ENCODE measurements around the gene LIFR. TPM values are rescaled to one million over a fixed set of nuclear protein-coding genes. Genes with fewer than 3 reads are reported as not detected.

The LIFR gene
- total RNA-seq, 1 experiment from 2014 or later = 10.4 TPM

GRCh38 chr5:38426490-38426889 is 130.0 kb downstream of the LIFR start:
- ChIA-PET CTCF (no interaction called here), POLR2A (ENCODE audit: unreplicated experiment) (no interaction called here)
- H3K79me2 ChIP-seq (ENCODE audit: low read length) = no peaks in the 10 kb centered on the region
- H3K36me3 ChIP-seq (ENCODE audit: low read depth, low read length) = no peaks in the 10 kb centered on the region
- no TSS peak for BruUV-seq (replicated peaks)
- no peaks in the 10 kb centered on the region; the same call in 1 of the 2 replicates for H3K4me1 ChIP-seq (ENCODE audit: insufficient read depth, low read length)
- no peak overlapping the region for H3K27ac ChIP-seq (ENCODE audit: low read length)
- no peaks in the 10 kb centered on the region for H3K27me3 ChIP-seq (ENCODE audit: low read length)
- no peak overlapping the region for H3K4me2 ChIP-seq (ENCODE audit: low read length)
- H3K9me2 ChIP-seq (replicated peaks; ENCODE audit: low read length) = no peaks in the 10 kb centered on the region
- no peak overlapping the region for H3K9ac ChIP-seq (ENCODE audit: low read length)
- H3K9me3 ChIP-seq (ENCODE audit: low read length) = no peaks in the 10 kb centered on the region
- peak; percentile 36 for DNase-seq
- peak; percentile 37; the same call in 1 of the 2 replicates for ATAC-seq
- no peaks in the 10 kb centered on the region for H4K20me1 ChIP-seq (ENCODE audit: low read length)
- H3F3A ChIP-seq (ENCODE audit: low read length, unreplicated experiment) = no peaks in the 10 kb centered on the region
- no peak overlapping the region for H2AFZ ChIP-seq (ENCODE audit: low read length)
- intact Hi-C loops (cut with micrococcal nuclease) = no loop called here
- H3K4me3 ChIP-seq (ENCODE audit: low read length) = no peak overlapping the region
- no peak for TF ChIP-seq CTCF (conservative IDR thresholded peaks at IDR 0.05; ENCODE audit: low read depth, low read length)
- no peak for TF ChIP-seq EZH2phosphoT487 (IDR thresholded peaks at IDR 0.05; ENCODE audit: borderline replicate concordance, low read length)
- no peak for TF ChIP-seq EZH2 (IDR thresholded peaks at IDR 0.05; ENCODE audit: low read length, unreplicated experiment)

Small RNA genes lying within 50 kb of the gene (microRNA-seq; reads per million reads assigned to microRNA genes)
- gene MIR3650 (ENCODE audit: unreplicated experiment) = not detected

All from PC-3 (cell line).